ENCODE results near the gene AGFG2. TPM values are rescaled to one million over a fixed set of nuclear protein-coding genes. Genes with fewer than 3 reads are reported as not detected.

Gene AGFG2
- total RNA-seq, 2 experiments from 2014 or later = 64.1 to 64.8 TPM

GRCh38 chr7:100544386-100544785 lies 5.4 kb downstream of the AGFG2 start:
- ChIA-PET CTCF (interaction anchor here (0.6 to 4.1 kb wide), 5 partner anchors 15 to 62 kb away, joined by 3 to 34 read pairs (median 15); no protein-coding TSS in a partner anchor), POLR2A (interaction anchor here (0.6 to 2.2 kb wide), 3 partner anchors 9 to 331 kb away, joined by 3 to 14 read pairs (median 3); partner anchors contain the start of gene SRRT)

- ChIA-PET CTCF (interaction anchor here (0.7 to 4.1 kb wide), 8 partner anchors 14 to 75 kb away, joined by 3 to 34 read pairs (median 4); partner anchors contain the start of genes FBXO24 and LRCH4), POLR2A (interaction anchor here (0.5 to 2.2 kb wide), 5 partner anchors 11 to 330 kb away, joined by 3 to 14 read pairs (median 4); partner anchors contain the start of gene SRRT)
These were observed 6.0 kb downstream of the AGFG2 start for GRCh38 chr7:100544967-100545359.

GRCh38 chr7:100545360-100546128 lies 6.5 kb downstream of the AGFG2 start:
- CTCF ChIA-PET = interaction anchor here (0.7 to 4.1 kb wide), 8 partner anchors 13 to 76 kb away, joined by 3 to 34 read pairs (median 4); partner anchors contain the start of genes FBXO24 and LRCH4
- POLR2A ChIA-PET = interaction anchor here (0.5 to 2.2 kb wide), 4 partner anchors 10 to 18 kb away, joined by 3 to 14 read pairs (median 6); no protein-coding TSS in a partner anchor

- POLR2A ChIA-PET = interaction anchor here (0.9 to 1.4 kb wide), 3 partner anchors 12 to 40 kb away, joined by 3 to 4 read pairs (median 3); partner anchors contain the start of genes FBXO24 and LRCH4
These were observed 7.3 kb downstream of the AGFG2 start for GRCh38 chr7:100546129-100546925.

GRCh38 chr7:100546926-100547800 lies 8.2 kb downstream of the AGFG2 start:
- ChIA-PET CTCF (interaction anchor here (1.0 to 4.1 kb wide), 8 partner anchors 8 to 97 kb away, joined by 3 to 34 read pairs (median 5); partner anchors contain the start of gene AGFG2), POLR2A (interaction anchor here (1.0 kb wide), 1 partner anchor 39 kb away, joined by 3 read pairs; the partner anchor contains the start of genes FBXO24 and LRCH4)

More at GRCh38 chr7:100546129-100546925, 7.3 kb downstream of the AGFG2 start:
- CTCF ChIA-PET = interaction anchor here (0.9 to 4.1 kb wide), 9 partner anchors 10 to 96 kb away, joined by 3 to 34 read pairs (median 6); no protein-coding TSS in a partner anchor

GRCh38 chr7:100547872-100548271 lies 8.9 kb downstream of the AGFG2 start:
- POLR2A ChIA-PET = interaction anchor here (0.7 to 1.0 kb wide), 2 partner anchors 38 kb away, joined by 3 read pairs; partner anchors contain the start of genes FBXO24 and LRCH4
- CTCF ChIA-PET = interaction anchor here (1.0 to 4.1 kb wide), 9 partner anchors 8 to 97 kb away, joined by 3 to 34 read pairs (median 6); partner anchors contain the start of gene AGFG2

- POLR2A ChIA-PET = interaction anchor here (0.7 to 1.5 kb wide), 4 partner anchors 9 to 298 kb away, joined by 3 to 5 read pairs (median 4); partner anchors contain the start of genes AGFG2, FBXO24 and LRCH4
These were observed 9.4 kb downstream of the AGFG2 start for GRCh38 chr7:100548446-100548845.

GRCh38 chr7:100552532-100552931 lies 13.5 kb downstream of the AGFG2 start:
- CTCF ChIA-PET = interaction anchor here (0.5 to 1.6 kb wide), 3 partner anchors 53 to 105 kb away, joined by 3 to 5 read pairs (median 3); partner anchors contain the start of gene NYAP1
- POLR2A ChIA-PET = no interaction called here

More at GRCh38 chr7:100548446-100548845, 9.4 kb downstream of the AGFG2 start:
- CTCF ChIA-PET = interaction anchor here (1.4 to 3.7 kb wide), 6 partner anchors 9 to 80 kb away, joined by 3 to 23 read pairs (median 4); partner anchors contain the start of gene AGFG2

GRCh38 chr7:100553032-100553431 lies 14.0 kb downstream of the AGFG2 start:
- CTCF ChIA-PET = interaction anchor here (0.5 to 2.5 kb wide), 5 partner anchors 12 to 106 kb away, joined by 3 to 14 read pairs (median 3); partner anchors contain the start of gene NYAP1
- POLR2A ChIA-PET = no interaction called here

- CTCF ChIA-PET = interaction anchor here (0.7 to 2.8 kb wide), 5 partner anchors 9 to 79 kb away, joined by 3 to 14 read pairs (median 6); partner anchors contain the start of gene NYAP1
- POLR2A ChIA-PET = interaction anchor here (0.8 to 2.4 kb wide), 2 partner anchors 11 to 17 kb away, joined by 5 to 14 read pairs; partner anchors contain the start of gene AGFG2
These were observed 16.7 kb downstream of the AGFG2 start for GRCh38 chr7:100555701-100556100.

GRCh38 chr7:100556541-100556940 lies 17.5 kb downstream of the AGFG2 start:
- POLR2A ChIA-PET = interaction anchor here (0.6 to 2.4 kb wide), 2 partner anchors 12 to 43 kb away, joined by 5 to 14 read pairs; no protein-coding TSS in a partner anchor
- CTCF ChIA-PET = interaction anchor here (1.0 to 2.8 kb wide), 3 partner anchors 9 to 79 kb away, joined by 4 to 13 read pairs (median 4); partner anchors contain the start of gene NYAP1

- ChIA-PET CTCF (interaction anchor here (0.7 to 4.5 kb wide), 33 partner anchors 9 to 283 kb away, joined by 3 to 46 read pairs (median 5); partner anchors contain the start of genes AGFG2, FBXO24, LRCH4 and NYAP1), POLR2A (interaction anchor here (0.7 to 1.4 kb wide), 5 partner anchors 10 to 31 kb away, joined by 3 to 5 read pairs (median 3); partner anchors contain the start of gene AGFG2)
These were observed 20.1 kb downstream of the AGFG2 start for GRCh38 chr7:100559127-100559526.

- POLR2A ChIA-PET = no interaction called here
These were observed 22.6 kb downstream of the AGFG2 start for GRCh38 chr7:100561491-100562194.

GRCh38 chr7:100562195-100563099 lies 23.4 kb downstream of the AGFG2 start:
- CTCF ChIA-PET = interaction anchor here (1.2 to 4.5 kb wide), 7 partner anchors 15 to 93 kb away, joined by 3 to 46 read pairs (median 4); no protein-coding TSS in a partner anchor
- POLR2A ChIA-PET = no interaction called here

More at GRCh38 chr7:100561491-100562194, 22.6 kb downstream of the AGFG2 start:
- CTCF ChIA-PET = interaction anchor here (0.6 to 4.5 kb wide), 7 partner anchors 19 to 98 kb away, joined by 3 to 46 read pairs (median 3); no protein-coding TSS in a partner anchor

GRCh38 chr7:100563100-100563564 lies 24.1 kb downstream of the AGFG2 start:
- POLR2A ChIA-PET = no interaction called here

More at GRCh38 chr7:100563100-100563564, 24.1 kb downstream of the AGFG2 start:
- CTCF ChIA-PET = interaction anchor here (0.5 to 2.8 kb wide), 18 partner anchors 9 to 310 kb away, joined by 3 to 15 read pairs (median 4); partner anchors contain the start of gene AGFG2

Measured in activated CD8-positive, alpha-beta memory T cell treated with anti-CD3 and anti-CD28 coated beads for 36 hours (primary cell).